WI38 (cell line): ENCODE measurements around the gene PAQR3.

Experiments used
- H3K4me3 ChIP-seq: 2 replicates; pipeline ENCODE4 v1.5.1; 2011; ENCODE audit warnings: low read depth, mild to moderate bottlenecking, control low read depth, low read length
- CTCF ChIP-seq: IDR thresholded peaks from 2 replicates; pipeline ENCODE4 v1.5.1; 2012; ENCODE audit warnings: low read depth, mild to moderate bottlenecking, control low read depth, low read length

PAQR3 gene

DNA sequence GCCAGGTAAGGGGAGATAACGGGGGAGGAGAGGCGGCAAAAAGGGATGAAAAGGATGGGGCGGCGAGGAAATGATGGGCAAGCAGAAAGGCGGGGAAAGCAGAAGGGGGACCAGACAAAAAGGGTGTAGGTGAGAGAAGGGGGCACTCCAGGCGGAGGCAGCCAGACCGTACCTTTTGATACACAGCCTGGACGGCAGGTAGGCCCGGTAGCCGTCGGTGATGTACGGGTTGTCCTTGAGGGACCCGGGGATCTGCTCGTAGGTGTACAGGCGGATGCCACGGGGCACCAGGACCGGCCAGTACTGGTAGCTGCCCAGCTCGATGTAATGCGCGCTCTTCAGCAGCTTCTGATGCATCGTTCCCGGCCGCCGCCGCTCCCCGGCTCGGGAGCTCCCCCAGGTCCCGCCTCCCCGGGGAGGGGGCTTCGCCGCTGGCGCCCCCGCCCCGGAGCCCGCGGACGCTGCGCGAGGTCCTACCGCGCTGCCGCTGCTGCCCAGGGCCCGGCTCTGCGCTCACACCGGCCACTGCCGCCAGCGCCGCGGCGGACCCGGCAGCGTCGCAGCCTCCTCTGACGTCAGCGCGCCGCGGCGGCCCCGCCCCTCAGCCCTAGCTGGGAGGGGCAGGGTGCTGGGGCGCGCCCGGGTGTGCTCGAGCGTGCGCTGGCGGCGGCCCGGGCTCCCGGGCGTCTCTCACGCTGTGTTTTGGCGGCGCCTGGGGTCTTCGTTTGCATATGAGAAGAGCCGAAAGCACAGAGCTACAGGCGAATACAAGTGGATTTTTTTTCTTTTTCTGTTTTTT lies at the start of gene PAQR3:
Gene PAQR3, minus strand, starts transcription at position 571 of the 799 bp plus-strand sequence. Its CDS starts 214 bp downstream, at position 357.
- H3K4me3 ChIP-seq = peak within 1 kb of the TSS; percentile 85
- TF ChIP-seq CTCF = no peak

GRCh38 chr4:78987683-78988082 lies 48.4 kb upstream of the PAQR3 start:
- no peak overlapping the region for H3K4me3 ChIP-seq
- TF ChIP-seq CTCF = no peak

- TF ChIP-seq CTCF = no peak
- no peak overlapping the region for H3K4me3 ChIP-seq
Observed at GRCh38 chr4:78984593-78984992, 45.4 kb upstream of the PAQR3 start.

GRCh38 chr4:78975865-78976264 lies 36.6 kb upstream of the PAQR3 start:
- no peak overlapping the region for H3K4me3 ChIP-seq
- TF ChIP-seq CTCF = no peak

- no peak overlapping the region for H3K4me3 ChIP-seq
- no peak for TF ChIP-seq CTCF
Observed at GRCh38 chr4:78971776-78972175, 32.5 kb upstream of the PAQR3 start.

GRCh38 chr4:78971326-78971725 lies 32.1 kb upstream of the PAQR3 start:
- no peak for TF ChIP-seq CTCF
- no peak overlapping the region for H3K4me3 ChIP-seq

DNA sequence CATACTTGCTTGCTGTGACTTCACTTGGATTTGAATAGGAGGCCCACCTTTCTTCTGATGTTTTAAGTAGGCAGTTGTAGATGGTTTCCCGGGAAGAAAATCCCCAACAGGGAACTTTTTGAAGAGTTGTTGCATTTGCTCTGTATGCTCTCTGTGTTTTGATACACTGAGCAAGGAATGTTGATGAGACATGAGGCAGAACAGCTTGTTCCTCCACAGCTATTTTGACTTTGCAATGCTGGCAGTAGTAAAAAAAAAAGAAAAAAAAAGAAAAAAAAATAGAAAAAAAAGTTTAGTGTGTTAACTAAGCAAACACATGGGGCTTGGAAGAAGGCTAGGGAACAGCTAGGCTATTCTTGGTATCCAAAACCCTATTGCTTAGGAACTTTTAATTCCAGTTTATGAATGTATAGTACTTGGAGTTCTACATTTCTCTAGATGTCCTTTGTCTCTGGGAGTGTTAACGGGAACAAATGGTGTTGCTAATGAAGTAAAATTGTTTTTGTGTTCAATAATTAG lies 23.4 kb upstream of the PAQR3 start:
- H3K4me3 ChIP-seq = no peak overlapping the region
- TF ChIP-seq CTCF = no peak
